H1 (cell line): ENCODE measurements around the gene HRCT1. TPM values are rescaled to one million over a fixed set of nuclear protein-coding genes. Genes with fewer than 3 reads are reported as not detected.

Experiments
- CTCF ChIA-PET: fragments of 300-600 bp; sonication (Branson Sonifier 250); formaldehyde crosslinking; loops from one replicate; lab custom pipeline; 2021; ENCODE audit not compliant: partially characterized antibody; lab: Charles Lee
- POLR2A ChIA-PET: fragments of 300-600 bp; sonication (Branson Sonifier 250); formaldehyde crosslinking; loops from one replicate; lab custom pipeline; 2021; ENCODE audit warnings: inconsistent platforms; ENCODE audit not compliant: partially characterized antibody; lab: Charles Lee
- DNase-seq, 2 experiments: peaks; one replicate each; pipeline versions ENCODE4 v3.0.0 to v3.0.0-alpha.2; 2010 to 2022; ENCODE audit warnings: low spot score in 2 of 2, low read depth in 1 of 2, mixed read lengths in 1 of 2
- FAIRE-seq: peaks from 2 replicates; lab custom pipeline; 2011; peaks lifted over from hg19 to GRCh38; lab: Jason Lieb, UNC
- H2AFZ ChIP-seq: 2 replicates; pipeline ENCODE4 v1.8.1; 2012; ENCODE audit warnings: low read length, inconsistent platforms
- H2AK5ac ChIP-seq: 2 replicates; pipeline ENCODE4 v1.6.1; 2013; ENCODE audit warnings: low read depth, low read length
- H2BK120ac ChIP-seq: replicated peaks from 2 replicates; pipeline ENCODE3; 2013; ENCODE audit warnings: low read depth, low read length, inconsistent platforms
- H2BK12ac ChIP-seq: 2 replicates; pipeline ENCODE4 v1.6.1; 2013; ENCODE audit warnings: low read depth, low read length
- H2BK15ac ChIP-seq: 2 replicates; pipeline ENCODE4 v1.6.1; 2013; ENCODE audit warnings: low read length
- H2BK20ac ChIP-seq: 2 replicates; pipeline ENCODE4 v1.6.1; 2013; ENCODE audit warnings: low read length
- H2BK5ac ChIP-seq: 2 replicates; pipeline ENCODE4 v1.6.1; 2013; ENCODE audit warnings: low read depth, low read length
- H3K14ac ChIP-seq: 2 replicates; pipeline ENCODE4 v1.6.1; 2013; ENCODE audit warnings: inconsistent platforms; ENCODE audit not compliant: insufficient read length
- H3K18ac ChIP-seq: 2 replicates; pipeline ENCODE4 v1.6.1; 2013; ENCODE audit warnings: low read length; ENCODE audit errors: extremely low read depth
- H3K23ac ChIP-seq: 2 replicates; pipeline ENCODE4 v1.6.1; 2013; ENCODE audit warnings: inconsistent platforms; ENCODE audit not compliant: insufficient read length
- H3K23me2 ChIP-seq: 2 replicates; pipeline ENCODE4 v1.6.1; 2013; ENCODE audit warnings: low read depth, low read length
- H3K27ac ChIP-seq: 2 replicates; pipeline ENCODE4 v1.6.1; 2011; ENCODE audit warnings: low read depth, low read length, inconsistent platforms
- H3K27me3 ChIP-seq, 4 experiments: replicated peaks in 1 of 4; 1 replicate in 1 of 4; 2 replicates in 3 of 4; pipeline versions ENCODE4 v1.6.1 to v1.8.1; 2011 to 2013; ENCODE audit warnings: low read length in 3 of 4, mild to moderate bottlenecking in 3 of 4, inconsistent platforms in 2 of 4, mixed read lengths in 2 of 4, moderate library complexity in 1 of 4; ENCODE audit not compliant: control insufficient read depth in 3 of 4, insufficient read depth in 3 of 4; ENCODE audit errors: extremely low read depth in 1 of 4
- H3K36me3 ChIP-seq, 4 experiments: 2 replicates each; pipeline versions ENCODE4 v1.6.1 to v1.8.1; 2011 to 2013; ENCODE audit warnings: mild to moderate bottlenecking in 4 of 4, low read length in 3 of 4, moderate library complexity in 2 of 4, control low read depth in 1 of 4, inconsistent platforms in 1 of 4; ENCODE audit not compliant: insufficient read depth in 4 of 4, control insufficient read depth in 2 of 4
- H3K4ac ChIP-seq: replicated peaks from 2 replicates; pipeline ENCODE3; 2013; ENCODE audit warnings: low read length, low read depth, mixed read lengths, inconsistent platforms; ENCODE audit not compliant: insufficient read length
- H3K4me1 ChIP-seq, 4 experiments: replicated peaks in 1 of 4; 1 replicate in 1 of 4; 2 replicates in 3 of 4; pipeline versions ENCODE4 v1.6.1 to v1.8.1; 2011 to 2013; ENCODE audit warnings: low read length in 3 of 4, inconsistent platforms in 2 of 4, mixed read lengths in 1 of 4; ENCODE audit not compliant: insufficient read depth in 4 of 4, control insufficient read depth in 3 of 4
- H3K4me2 ChIP-seq, 2 experiments: 2 replicates each; pipeline versions ENCODE4 v1.6.1 to v1.8.1; 2011 to 2013; ENCODE audit warnings: low read depth in 2 of 2, low read length in 2 of 2, control low read depth in 1 of 2, inconsistent platforms in 1 of 2, mild to moderate bottlenecking in 1 of 2; ENCODE audit not compliant: insufficient read depth in 1 of 2
- H3K4me3 ChIP-seq, 4 experiments: fragments of 200-600, 300-600 bp in 1 of 4; sonication (generic), shearing (Covaris generic), sonication (Bioruptor Twin) in 1 of 4; 2 replicates each; pipeline versions ENCODE4 v1.5.1 to v1.8.1; 2011 to 2016; ENCODE audit warnings: low read length in 4 of 4, low read depth in 3 of 4, control low read depth in 2 of 4, inconsistent platforms in 2 of 4, mild to moderate bottlenecking in 2 of 4, mixed read lengths in 1 of 4, moderate library complexity in 1 of 4; ENCODE audit not compliant: insufficient read depth in 2 of 4; ENCODE audit errors: extremely low read depth in 1 of 4
- H3K56ac ChIP-seq: replicated peaks from 2 replicates; pipeline ENCODE3; 2013; ENCODE audit warnings: low read depth, mild to moderate bottlenecking, mixed read lengths, low read length, inconsistent platforms; ENCODE audit not compliant: insufficient read length
- H3K79me1 ChIP-seq: 2 replicates; pipeline ENCODE4 v1.6.1; 2013; ENCODE audit warnings: low read depth, low read length, control low read depth
- H3K79me2 ChIP-seq, 2 experiments: 2 replicates each; pipeline versions ENCODE4 v1.6.1 to v1.8.1; 2012 to 2013; ENCODE audit warnings: low read length in 2 of 2, mild to moderate bottlenecking in 2 of 2, inconsistent platforms in 1 of 2; ENCODE audit not compliant: insufficient read depth in 2 of 2, control insufficient read depth in 1 of 2
- H3K9ac ChIP-seq, 4 experiments: replicated peaks in 1 of 4; 1 replicate in 1 of 4; 2 replicates in 3 of 4; pipeline versions ENCODE4 v1.6.1 to v1.8.1; 2011 to 2013; ENCODE audit warnings: low read depth in 3 of 4, low read length in 3 of 4, control low read depth in 2 of 4, mild to moderate bottlenecking in 2 of 4, moderate library complexity in 2 of 4, inconsistent platforms in 1 of 4; ENCODE audit errors: extremely low read depth in 1 of 4
- H3K9me3 ChIP-seq, 2 experiments: 2 replicates each; pipeline versions ENCODE4 v1.6.1 to v1.8.1; 2012 to 2013; ENCODE audit warnings: mild to moderate bottlenecking in 2 of 2, moderate library complexity in 2 of 2, control low read depth in 1 of 2, inconsistent platforms in 1 of 2, low read depth in 1 of 2, low read length in 1 of 2, mixed read lengths in 1 of 2; ENCODE audit not compliant: insufficient read depth in 2 of 2
- H4K20me1 ChIP-seq, 2 experiments: replicated peaks in 1 of 2; 2 replicates each; pipeline versions ENCODE3 to v1.8.1; 2011 to 2013; ENCODE audit warnings: inconsistent platforms in 2 of 2, low read length in 2 of 2, mild to moderate bottlenecking in 1 of 2; ENCODE audit not compliant: insufficient read depth in 2 of 2, control insufficient read depth in 1 of 2
- H4K5ac ChIP-seq: 2 replicates; pipeline ENCODE4 v1.6.1; 2013; ENCODE audit warnings: low read length, low read depth, mixed read lengths, inconsistent platforms; ENCODE audit not compliant: insufficient read length
- H4K8ac ChIP-seq: 2 replicates; pipeline ENCODE4 v1.8.0; 2013; ENCODE audit warnings: mild to moderate bottlenecking, moderate library complexity, low read length, inconsistent platforms; ENCODE audit not compliant: insufficient read depth; ENCODE audit errors: extremely low read depth
- H4K91ac ChIP-seq: replicated peaks from 2 replicates; pipeline ENCODE3; 2013; ENCODE audit warnings: low read length, mixed read lengths, inconsistent platforms; ENCODE audit not compliant: insufficient read length
- JUND ChIP-seq: IDR thresholded peaks from 2 replicates; pipeline ENCODE4 v1.6.1; 2011; ENCODE audit warnings: mild to moderate bottlenecking, improper control_type of control experiment, low read length
- RXRA ChIP-seq: IDR thresholded peaks from 2 replicates; pipeline ENCODE4 v1.6.1; 2011; ENCODE audit warnings: low read depth, mild to moderate bottlenecking, low read length, moderate library complexity; ENCODE audit not compliant: insufficient read depth
- WGBS, 2 experiments: shearing (Covaris generic) in 1 of 2; methylation state at CpG; one replicate each; pipeline versions ENCODE4 v1.1.6 to v1.1.7; 2013 to 2015; ENCODE audit warnings: low lambda C conversion rate in 2 of 2, mixed read lengths in 2 of 2, inconsistent platforms in 1 of 2, low coverage in 1 of 2, missing lambda C conversion rate in 1 of 2; ENCODE audit not compliant: insufficient replicate concordance in 2 of 2, insufficient coverage in 1 of 2, insufficient read length in 1 of 2; ENCODE audit errors: extremely low coverage in 1 of 2, missing lambda C conversion rate in 1 of 2; 5-methylcytosine and 5-hydroxymethylcytosine counted together
- polyA plus RNA-seq, 7 experiments: library from polyadenylated mRNA; depleted of rRNA in 3 of 7; stranded (reverse) in 5 of 7; unstranded in 2 of 7; fragments of >200 nt in 5 of 7; fragments of 200-250 nt in 2 of 7; gene quantifications; 1 replicate in 5 of 7; 2 replicates in 1 of 7; 4 replicates in 1 of 7; pipeline versions ENCODE4 v1.2.1 to v1.2.3, GENCODE V29; 2011 to 2013; ENCODE audit warnings: missing spikeins in 2 of 7, mixed read lengths in 2 of 7
- total RNA-seq: library from RNA; stranded (reverse); fragmentation: NEBNext Ultra II Directional; extraction: Animal tissue kit (Norgen Biotek cat#: 25700); gene quantifications from 2 replicates; pipeline ENCODE4 v1.2.1, GENCODE V29; 2021

The HRCT1 gene
- total and polyA plus RNA-seq, 2 of the 8 experiments (the other 6 are each of a cell fraction or from before 2014, with no cell fraction given) = not detected

GRCh38 chr9:35906923-35907699 lies 1.1 kb downstream of the HRCT1 start:
- ChIA-PET CTCF (interaction anchor here (0.9 to 5.6 kb wide), 12 partner anchors 9 to 249 kb away, joined by 3 to 26 read pairs (median 4); partner anchors contain the start of genes CCDC107 and RMRP), POLR2A (interaction anchor here (0.6 to 1.3 kb wide), 3 partner anchors 12 to 61 kb away, joined by 3 read pairs; no protein-coding TSS in a partner anchor)
- peak overlapping the region; percentile 32 for H3K4ac ChIP-seq
- H2BK12ac ChIP-seq = peak overlapping the region; percentile 78; the same call in 1 of the 2 replicates
- H4K5ac ChIP-seq = no peak overlapping the region
- H3K36me3 ChIP-seq = no peaks in the 10 kb centered on the region
- H3K79me1 ChIP-seq = 0 out of 2 replicates have a peak, but pooled peaks cover 2% of the 10 kb centered on the region
- no peak overlapping the region; a peak in 1 of 7 replicates for H3K9ac ChIP-seq
- H2BK120ac ChIP-seq = peak overlapping the region; percentile 50
- no peak overlapping the region for H3K56ac ChIP-seq
- peak overlapping the region; percentile 77; the same call in 1 of the 2 replicates for H4K8ac ChIP-seq
- peak overlapping the region; percentile 79; the same call in 1 of the 2 replicates for H2BK5ac ChIP-seq
- H2BK20ac ChIP-seq = peak overlapping the region; percentile 87
- no peak for FAIRE-seq
- no peaks in the 10 kb centered on the region for H4K20me1 ChIP-seq
- peak overlapping the region; percentile 71 for H2AFZ ChIP-seq
- peaks cover 9 to 33% (median 21%) of the 10 kb centered on the region in 4 experiments for H3K4me1 ChIP-seq
- peak overlapping the region; percentile 6 for H4K91ac ChIP-seq
- H3K23me2 ChIP-seq = no peaks in the 10 kb centered on the region; the same call in 1 of the 2 replicates
- H3K79me2 ChIP-seq = no peaks in the 10 kb centered on the region
- peak overlapping the region; percentile 19 to 55 for H3K4me2 ChIP-seq
- H2AK5ac ChIP-seq = peak overlapping the region; percentile 5; the same call in 1 of the 2 replicates
- peak overlapping the region; percentile 75; the same call in 1 of the 2 replicates for H2BK15ac ChIP-seq
- H3K27ac ChIP-seq = peak overlapping the region; percentile 11; the same call in 1 of the 2 replicates
- H3K4me3 ChIP-seq = peak overlapping the region in 1 of 4 experiments; percentile 1; a peak in 1 of 8 replicates
- H3K18ac ChIP-seq = peak overlapping the region; percentile 49
- H3K27me3 ChIP-seq = peaks cover 0 to 2% (median 0%) of the 10 kb centered on the region in 4 experiments; a peak in 2 of 7 replicates
- WGBS, 2 experiments = 74% methylated on average over 14 of the region's 14 CpGs; no CpG with 5 or more reads in 1 of the 2 experiments
- no peaks in the 10 kb centered on the region for H3K9me3 ChIP-seq
- no peak overlapping the region for H3K14ac ChIP-seq
- no peak for DNase-seq
- H3K23ac ChIP-seq = no peak overlapping the region
- TF ChIP-seq RXRA = no peak
- TF ChIP-seq JUND = no peak
